H1 (cell line): Measurements from ENCODE around the gene BNC2.

ENCODE experiments used
- BRCA1 ChIP-seq: IDR thresholded peaks from 2 replicates; pipeline ENCODE4 v1.6.1; 2012; ENCODE audit warnings: low read depth, low read length, improper control_type of control experiment
- CTCF ChIP-seq, 3 experiments: IDR thresholded peaks; 1 replicate in 2 of 3; 2 replicates in 1 of 3; pipeline versions ENCODE4 v1.5.1 to v1.6.1; 2011; ENCODE audit warnings: low read length in 3 of 3, mild to moderate bottlenecking in 3 of 3, inconsistent platforms in 2 of 3, low read depth in 1 of 3, moderate library complexity in 1 of 3; ENCODE audit not compliant: insufficient read depth in 1 of 3; ENCODE audit errors: control extremely low read depth in 1 of 3
- EP300 ChIP-seq, 2 experiments: IDR thresholded peaks; 1 replicate in 1 of 2; 2 replicates in 1 of 2; pipeline ENCODE4 v1.6.1; 2011 to 2012; ENCODE audit warnings: low read depth in 2 of 2, low read length in 2 of 2, mild to moderate bottlenecking in 2 of 2, borderline replicate concordance in 1 of 2, inconsistent platforms in 1 of 2, moderate library complexity in 1 of 2
- EZH2 ChIP-seq: fragments of 200-600 bp; sonication (generic); IDR thresholded peaks from 2 replicates; pipeline ENCODE4 v1.7.1; 2012; ENCODE audit warnings: low read depth, mild to moderate bottlenecking, moderate library complexity, low read length, inconsistent platforms; ENCODE audit not compliant: severe bottlenecking
- SIRT6 ChIP-seq: IDR thresholded peaks from one replicate; pipeline ENCODE4 v1.7.1; 2012; ENCODE audit warnings: low read length, inconsistent platforms

GRCh38 chr9:16361118-16361517, 509.4 kb downstream of the BNC2 start:
- TF ChIP-seq CTCF (IDR thresholded peaks at IDR 0.05; ENCODE audit: control extremely low read depth in 1 of 3, insufficient read depth in 1 of 3, low read depth in 1 of 3, low read length in 3 of 3): no peak
- TF ChIP-seq BRCA1: no peak
- no peak for TF ChIP-seq EP300 (IDR thresholded peaks at IDR 0.05; ENCODE audit: borderline replicate concordance in 1 of 2, low read depth in 2 of 2, low read length in 2 of 2)
- no peak for TF ChIP-seq EZH2
- no peak for TF ChIP-seq SIRT6
